Measurements from ENCODE around the gene MCFD2. TPM values are rescaled to one million over a fixed set of nuclear protein-coding genes. Genes with fewer than 3 reads are reported as not detected.

MCFD2 gene
- total and polyA plus RNA-seq, 8 donors, result 78.0 to 121 (median 86.5) TPM

DNA sequence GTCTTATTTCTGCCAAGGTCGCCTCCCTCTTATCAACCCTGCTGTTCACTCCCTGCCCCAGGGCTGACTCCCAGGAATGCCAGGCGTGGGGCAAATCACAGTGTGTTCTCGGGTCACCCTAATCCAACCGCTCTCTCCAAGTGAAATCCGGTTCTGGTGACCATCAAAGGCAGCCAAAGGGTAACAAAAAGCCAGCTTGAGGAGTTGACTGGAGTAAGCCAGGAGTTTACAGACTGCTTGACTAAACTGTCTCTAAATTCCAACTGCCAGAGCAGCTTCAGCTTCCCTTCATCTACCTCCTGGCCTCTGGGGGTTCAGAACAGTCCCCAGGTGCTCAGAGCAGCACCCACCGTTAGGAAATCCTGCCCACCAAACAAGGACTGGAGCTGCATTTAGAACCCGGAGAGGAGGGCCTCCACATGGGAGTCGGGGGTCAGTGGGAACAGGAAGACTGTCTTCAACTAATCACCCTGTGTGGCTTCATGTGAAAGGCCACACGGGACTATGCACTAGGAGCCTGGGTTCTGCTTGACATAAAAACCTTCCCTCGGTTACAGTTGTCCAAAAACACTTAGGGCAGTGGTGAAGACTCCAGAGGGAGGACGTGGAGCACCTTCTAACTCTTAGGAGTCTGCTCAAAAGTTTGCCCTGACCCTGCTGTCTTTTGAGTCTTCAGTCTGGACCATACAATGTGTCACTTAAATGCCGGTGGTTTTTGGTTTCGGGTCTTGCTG is 24.2 kb upstream of the MCFD2 start:
- peak overlapping the region; percentile 86 to 93 for H3K27ac ChIP-seq
- H3K4me3 ChIP-seq, result peak overlapping the region; percentile 82 to 84
- no peaks in the 10 kb centered on the region for H3K9me3 ChIP-seq
- no peaks in the 10 kb centered on the region for H3K36me3 ChIP-seq
- TF ChIP-seq, protein P1, sequence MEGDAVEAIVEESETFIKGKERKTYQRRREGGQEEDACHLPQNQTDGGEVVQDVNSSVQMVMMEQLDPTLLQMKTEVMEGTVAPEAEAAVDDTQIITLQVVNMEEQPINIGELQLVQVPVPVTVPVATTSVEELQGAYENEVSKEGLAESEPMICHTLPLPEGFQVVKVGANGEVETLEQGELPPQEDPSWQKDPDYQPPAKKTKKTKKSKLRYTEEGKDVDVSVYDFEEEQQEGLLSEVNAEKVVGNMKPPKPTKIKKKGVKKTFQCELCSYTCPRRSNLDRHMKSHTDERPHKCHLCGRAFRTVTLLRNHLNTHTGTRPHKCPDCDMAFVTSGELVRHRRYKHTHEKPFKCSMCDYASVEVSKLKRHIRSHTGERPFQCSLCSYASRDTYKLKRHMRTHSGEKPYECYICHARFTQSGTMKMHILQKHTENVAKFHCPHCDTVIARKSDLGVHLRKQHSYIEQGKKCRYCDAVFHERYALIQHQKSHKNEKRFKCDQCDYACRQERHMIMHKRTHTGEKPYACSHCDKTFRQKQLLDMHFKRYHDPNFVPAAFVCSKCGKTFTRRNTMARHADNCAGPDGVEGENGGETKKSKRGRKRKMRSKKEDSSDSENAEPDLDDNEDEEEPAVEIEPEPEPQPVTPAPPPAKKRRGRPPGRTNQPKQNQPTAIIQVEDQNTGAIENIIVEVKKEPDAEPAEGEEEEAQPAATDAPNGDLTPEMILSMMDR (IDR thresholded peaks at IDR 0.05), result no peak
- H3K27me3 ChIP-seq, result no peaks in the 10 kb centered on the region
- intact Hi-C loops (cut with DNase I), result no loop called here
- ATAC-seq (no peak), DNase-seq (peak in 1 of 4 donors; percentile 5)
- H3K4me1 ChIP-seq, result peaks cover 3 to 40% of the 10 kb centered on the region in 2 donors

DNA sequence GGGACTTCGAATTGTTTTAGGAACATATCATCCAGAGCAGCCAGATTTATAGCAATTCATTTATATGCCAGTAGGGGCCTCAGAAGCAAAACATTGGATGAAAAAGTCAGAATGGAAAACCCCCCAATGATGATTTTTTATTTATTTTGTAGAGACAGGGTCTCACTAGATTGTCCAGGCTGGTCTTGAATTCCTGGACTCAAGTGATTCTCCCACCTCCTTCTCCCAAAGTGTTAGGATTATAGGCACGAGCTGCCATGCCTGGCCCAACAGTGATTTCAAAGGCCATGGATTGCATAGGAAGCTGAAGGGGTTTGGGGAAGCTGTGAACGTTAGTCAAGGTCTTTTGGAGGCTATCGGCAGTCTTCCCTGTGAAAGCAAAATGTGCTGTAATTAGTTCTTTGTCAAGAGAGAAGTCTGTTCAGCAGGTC is 21.9 kb upstream of the MCFD2 start:
- intact Hi-C loops (cut with DNase I), result no loop called here
- DNase-seq (no peak), ATAC-seq (no peak)
- H3K27ac ChIP-seq, result no peak overlapping the region
- no peaks in the 10 kb centered on the region for H3K9me3 ChIP-seq
- H3K27me3 ChIP-seq, result no peaks in the 10 kb centered on the region
- TF ChIP-seq, protein P1 (IDR thresholded peaks at IDR 0.05), result peak in 1 of 2 donors; percentile 34
- H3K4me3 ChIP-seq, result no peak overlapping the region
- peaks cover 3 to 20% of the 10 kb centered on the region in 2 donors for H3K4me1 ChIP-seq
- no peaks in the 10 kb centered on the region for H3K36me3 ChIP-seq

DNA sequence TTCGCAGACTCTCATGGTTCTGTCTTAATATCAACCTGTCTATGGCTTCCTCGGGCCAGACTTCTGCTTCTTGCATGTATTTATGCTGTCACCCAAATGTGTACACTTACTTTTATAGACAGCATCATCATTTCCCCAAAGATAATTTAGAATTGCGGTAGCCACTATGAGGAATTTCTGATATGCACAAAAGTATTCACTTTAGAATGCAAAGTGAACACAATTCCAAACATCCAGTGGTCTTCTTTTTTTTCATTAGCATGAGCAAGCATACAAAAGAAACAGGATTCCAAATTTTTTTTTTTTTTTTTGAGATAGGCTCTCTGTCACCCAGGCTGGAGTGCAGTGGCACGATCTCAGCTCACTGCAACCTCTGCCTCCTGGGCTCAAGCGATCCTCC is 21.0 kb upstream of the MCFD2 start:
- H3K27ac ChIP-seq, result no peak overlapping the region
- H3K27me3 ChIP-seq, result no peaks in the 10 kb centered on the region
- intact Hi-C loops (cut with DNase I), result no loop called here
- no peak overlapping the region for H3K4me3 ChIP-seq
- H3K9me3 ChIP-seq, result no peaks in the 10 kb centered on the region
- H3K36me3 ChIP-seq, result no peaks in the 10 kb centered on the region
- H3K4me1 ChIP-seq, result peaks cover 3 to 16% of the 10 kb centered on the region in 2 donors
- no peak for ATAC-seq
- TF ChIP-seq, protein P1 (IDR thresholded peaks at IDR 0.05), result no peak
- DNase-seq, result no peak

DNA sequence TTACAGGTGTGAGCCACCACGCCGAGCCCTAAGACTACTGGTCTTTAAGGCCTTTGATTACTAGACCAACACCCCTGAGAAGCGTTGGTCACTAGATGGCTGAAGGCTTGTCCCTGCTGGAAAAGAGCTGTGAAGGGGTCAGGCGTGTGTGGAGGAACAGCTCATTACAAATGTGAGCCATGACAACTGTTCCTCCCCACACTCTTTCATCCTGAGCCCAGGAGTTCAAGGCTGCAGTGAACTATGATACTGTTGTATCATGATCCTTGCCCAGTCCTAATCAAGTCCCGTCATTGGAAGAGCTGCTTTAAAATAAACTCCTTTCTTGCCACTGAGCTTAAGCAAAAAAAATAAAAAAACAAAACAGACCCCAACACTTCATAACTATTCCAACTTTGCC is 19.5 kb upstream of the MCFD2 start:
- TF ChIP-seq, protein P1 (IDR thresholded peaks at IDR 0.05), result no peak
- Histone ChIP-seq H3K36me3 (no peaks in the 10 kb centered on the region), H3K4me3 (no peak overlapping the region), H3K27ac (no peak overlapping the region), H3K9me3 (no peaks in the 10 kb centered on the region), H3K27me3 (no peaks in the 10 kb centered on the region), H3K4me1 (peaks cover 3 to 9% of the 10 kb centered on the region in 2 donors)
- ATAC-seq (no peak), DNase-seq (no peak)
- intact Hi-C loops (cut with DNase I), result no loop called here

DNA sequence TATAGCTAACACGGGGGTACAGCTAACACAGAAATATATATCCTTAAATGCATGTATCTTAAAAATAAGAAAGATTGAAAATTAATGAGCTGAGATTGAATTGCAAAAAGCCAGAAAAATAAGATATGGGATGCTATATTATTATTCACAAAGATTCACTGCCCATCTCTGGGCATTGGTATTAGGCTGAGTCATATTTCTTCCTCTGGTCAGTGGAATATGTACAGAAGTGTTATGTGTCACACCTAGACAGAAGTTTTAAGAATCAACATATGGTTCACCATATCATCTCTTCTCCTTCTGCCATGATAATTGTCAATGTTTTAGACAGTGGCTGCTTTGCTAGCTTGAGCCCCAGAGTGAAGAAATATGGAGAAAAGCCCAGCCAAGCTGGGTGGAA is 14.0 kb upstream of the MCFD2 start:
- no peak overlapping the region for H3K4me3 ChIP-seq
- DNase-seq (no peak), ATAC-seq (no peak)
- H3K27me3 ChIP-seq, result no peaks in the 10 kb centered on the region
- H3K27ac ChIP-seq, result no peak overlapping the region
- H3K36me3 ChIP-seq, result no peaks in the 10 kb centered on the region
- peaks cover 0 to 14% of the 10 kb centered on the region in 2 donors for H3K9me3 ChIP-seq
- intact Hi-C loops (cut with DNase I), result no loop called here
- H3K4me1 ChIP-seq, result no peaks in the 10 kb centered on the region
- TF ChIP-seq, protein P1 (IDR thresholded peaks at IDR 0.05), result no peak
